ENCODE data around the gene ZNF385B.

- TF ChIP-seq, protein P1, sequence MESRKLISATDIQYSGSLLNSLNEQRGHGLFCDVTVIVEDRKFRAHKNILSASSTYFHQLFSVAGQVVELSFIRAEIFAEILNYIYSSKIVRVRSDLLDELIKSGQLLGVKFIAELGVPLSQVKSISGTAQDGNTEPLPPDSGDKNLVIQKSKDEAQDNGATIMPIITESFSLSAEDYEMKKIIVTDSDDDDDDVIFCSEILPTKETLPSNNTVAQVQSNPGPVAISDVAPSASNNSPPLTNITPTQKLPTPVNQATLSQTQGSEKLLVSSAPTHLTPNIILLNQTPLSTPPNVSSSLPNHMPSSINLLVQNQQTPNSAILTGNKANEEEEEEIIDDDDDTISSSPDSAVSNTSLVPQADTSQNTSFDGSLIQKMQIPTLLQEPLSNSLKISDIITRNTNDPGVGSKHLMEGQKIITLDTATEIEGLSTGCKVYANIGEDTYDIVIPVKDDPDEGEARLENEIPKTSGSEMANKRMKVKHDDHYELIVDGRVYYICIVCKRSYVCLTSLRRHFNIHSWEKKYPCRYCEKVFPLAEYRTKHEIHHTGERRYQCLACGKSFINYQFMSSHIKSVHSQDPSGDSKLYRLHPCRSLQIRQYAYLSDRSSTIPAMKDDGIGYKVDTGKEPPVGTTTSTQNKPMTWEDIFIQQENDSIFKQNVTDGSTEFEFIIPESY (IDR thresholded peaks at IDR 0.05): no peak
- TF ChIP-seq, protein P2, sequence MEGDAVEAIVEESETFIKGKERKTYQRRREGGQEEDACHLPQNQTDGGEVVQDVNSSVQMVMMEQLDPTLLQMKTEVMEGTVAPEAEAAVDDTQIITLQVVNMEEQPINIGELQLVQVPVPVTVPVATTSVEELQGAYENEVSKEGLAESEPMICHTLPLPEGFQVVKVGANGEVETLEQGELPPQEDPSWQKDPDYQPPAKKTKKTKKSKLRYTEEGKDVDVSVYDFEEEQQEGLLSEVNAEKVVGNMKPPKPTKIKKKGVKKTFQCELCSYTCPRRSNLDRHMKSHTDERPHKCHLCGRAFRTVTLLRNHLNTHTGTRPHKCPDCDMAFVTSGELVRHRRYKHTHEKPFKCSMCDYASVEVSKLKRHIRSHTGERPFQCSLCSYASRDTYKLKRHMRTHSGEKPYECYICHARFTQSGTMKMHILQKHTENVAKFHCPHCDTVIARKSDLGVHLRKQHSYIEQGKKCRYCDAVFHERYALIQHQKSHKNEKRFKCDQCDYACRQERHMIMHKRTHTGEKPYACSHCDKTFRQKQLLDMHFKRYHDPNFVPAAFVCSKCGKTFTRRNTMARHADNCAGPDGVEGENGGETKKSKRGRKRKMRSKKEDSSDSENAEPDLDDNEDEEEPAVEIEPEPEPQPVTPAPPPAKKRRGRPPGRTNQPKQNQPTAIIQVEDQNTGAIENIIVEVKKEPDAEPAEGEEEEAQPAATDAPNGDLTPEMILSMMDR (IDR thresholded peaks at IDR 0.05; ENCODE audit: low read depth, low read length, missing input control): no peak
- TF ChIP-seq FOXA1 (IDR thresholded peaks at IDR 0.05) (no peak), RXRA (IDR thresholded peaks at IDR 0.05) (no peak), GABPA (IDR thresholded peaks at IDR 0.05 in 1 of 2, conservative IDR thresholded peaks at IDR 0.05 in 1 of 2) (no peak), RAD21 (IDR thresholded peaks at IDR 0.05) (no peak), YY1 (IDR thresholded peaks at IDR 0.05) (no peak), REST (IDR thresholded peaks at IDR 0.05) (no peak), TAF1 (conservative IDR thresholded peaks at IDR 0.05) (no peak), SP1 (IDR thresholded peaks at IDR 0.05) (no peak), JUND (IDR thresholded peaks at IDR 0.05) (no peak)
- TF ChIP-seq, protein P3, sequence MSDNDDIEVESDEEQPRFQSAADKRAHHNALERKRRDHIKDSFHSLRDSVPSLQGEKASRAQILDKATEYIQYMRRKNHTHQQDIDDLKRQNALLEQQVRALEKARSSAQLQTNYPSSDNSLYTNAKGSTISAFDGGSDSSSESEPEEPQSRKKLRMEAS (IDR thresholded peaks at IDR 0.05): no peak
- TF ChIP-seq, protein P4, sequence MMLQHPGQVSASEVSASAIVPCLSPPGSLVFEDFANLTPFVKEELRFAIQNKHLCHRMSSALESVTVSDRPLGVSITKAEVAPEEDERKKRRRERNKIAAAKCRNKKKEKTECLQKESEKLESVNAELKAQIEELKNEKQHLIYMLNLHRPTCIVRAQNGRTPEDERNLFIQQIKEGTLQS (IDR thresholded peaks at IDR 0.05): no peak
Measured at GRCh38 chr2:179565807-179566206, 295.6 kb downstream of the ZNF385B start.
